HCT116 (cell line): Measurements from ENCODE around the gene SCGB1C2. TPM values are rescaled to one million over a fixed set of nuclear protein-coding genes. Genes with fewer than 3 reads are reported as not detected.

Source experiments
- ATAC-seq: fragments of 200-7000 bp; cut with Tn5 transposase; 2 replicates; pipeline ENCODE4 v1.9.1; 2020; ENCODE audit warnings: mild to moderate bottlenecking, moderate library complexity
- BruUV-seq: library from RNA; stranded (reverse); fragments of 400-500 nt; replicated peaks from 2 replicates; lab custom pipeline; 2021; lab: Mats Ljungman, UMichigan
- CTCF ChIA-PET: fragments of 300-600 bp; sonication (Branson Sonifier 250); formaldehyde crosslinking; loops from one replicate; lab custom pipeline; 2021; ENCODE audit warnings: antibody characterized with exemption; lab: Charles Lee
- POLR2A ChIA-PET: fragments of 300-600, 350-600 bp; sonication (Branson Sonifier 250); formaldehyde crosslinking; loops from one replicate; lab custom pipeline; 2021; ENCODE audit warnings: antibody characterized with exemption; lab: Charles Lee
- RAD21 ChIA-PET, 2 experiments: fragments of 300-600 bp; sonication (Branson Sonifier 250); formaldehyde crosslinking; loops; one replicate each; lab custom pipeline; 2023; ENCODE audit warnings: low total read pairs in 2 of 2; ENCODE audit not compliant: uncharacterized antibody in 2 of 2, unreplicated experiment in 2 of 2, low non-redundant PET in 1 of 2; lab: Charles Lee
- DNase-seq: peaks from one replicate; pipeline ENCODE4 v3.0.0-alpha.2; 2010; ENCODE audit warnings: low read depth, low spot score
- H2AFZ ChIP-seq: fragments of 200-600 bp; shearing (Covaris generic), sonication (generic); 2 replicates; pipeline ENCODE4 v1.6.1; 2017; ENCODE audit warnings: low read depth, mixed run types, mixed read lengths, antibody characterized with exemption, low read length; ENCODE audit not compliant: poor library complexity, severe bottlenecking
- H3K27ac ChIP-seq: 2 replicates; pipeline ENCODE4 v1.5.1; 2012; ENCODE audit warnings: low read depth, low read length
- H3K27me3 ChIP-seq: fragments of 200-600 bp; sonication (generic); 2 replicates; pipeline ENCODE4 v1.6.1; 2016; ENCODE audit warnings: mixed run types, low read length, mixed read lengths; ENCODE audit not compliant: insufficient read depth
- H3K36me3 ChIP-seq, 2 experiments: fragments of 200-500 bp in 1 of 2; fragments of 200-600 bp in 1 of 2; sonication (Bioruptor generic) in 1 of 2; sonication (generic) in 1 of 2; 2 replicates each; pipeline versions ENCODE4 v1.5.1 to v1.6.1; 2014 to 2016; ENCODE audit warnings: low read length in 2 of 2, inconsistent platforms in 1 of 2, mixed read lengths in 1 of 2, mixed run types in 1 of 2; ENCODE audit not compliant: insufficient read depth in 2 of 2, control insufficient read depth in 1 of 2
- H3K4me1 ChIP-seq, 2 experiments: fragments of 200-600 bp in 1 of 2; sonication (generic) in 1 of 2; 2 replicates each; pipeline versions ENCODE4 v1.5.1 to v1.6.1; 2012 to 2017; ENCODE audit warnings: low read length in 2 of 2, inconsistent platforms in 1 of 2, mild to moderate bottlenecking in 1 of 2, mixed read lengths in 1 of 2, mixed run types in 1 of 2, moderate library complexity in 1 of 2; ENCODE audit not compliant: insufficient read depth in 2 of 2, control insufficient read depth in 1 of 2
- H3K4me2 ChIP-seq: fragments of 200-600 bp; sonication (generic); 2 replicates; pipeline ENCODE4 v1.6.1; 2017; ENCODE audit warnings: mixed run types, low read length, mixed read lengths
- H3K4me3 ChIP-seq, 2 experiments: fragments of 200-600 bp in 1 of 2; sonication (generic) in 1 of 2; replicated peaks in 1 of 2; 2 replicates each; pipeline ENCODE4 v1.5.1; 2011 to 2016; ENCODE audit warnings: low read length in 2 of 2, control low read depth in 1 of 2, low read depth in 1 of 2, mild to moderate bottlenecking in 1 of 2, mixed read lengths in 1 of 2, mixed run types in 1 of 2
- H3K79me2 ChIP-seq: fragments of 200-600 bp; sonication (generic); 2 replicates; pipeline ENCODE4 v1.6.1; 2017; ENCODE audit warnings: mild to moderate bottlenecking, mixed run types, low read length, moderate library complexity, mixed read lengths; ENCODE audit not compliant: insufficient read depth
- H3K9ac ChIP-seq: fragments of 200-600 bp; sonication (generic); 2 replicates; pipeline ENCODE4 v1.6.1; 2016; ENCODE audit warnings: low read length, mixed read lengths
- H3K9me2 ChIP-seq: fragments of 200-600 bp; sonication (generic), shearing (Covaris generic); 2 replicates; pipeline ENCODE4 v1.6.1; 2017; ENCODE audit warnings: mixed run types, mild to moderate bottlenecking, moderate library complexity; ENCODE audit not compliant: insufficient read depth
- H3K9me3 ChIP-seq, 2 experiments: fragments of 200-500 bp in 1 of 2; fragments of 200-600 bp in 1 of 2; sonication (Bioruptor generic) in 1 of 2; sonication (generic) in 1 of 2; 2 replicates each; pipeline ENCODE4 v1.6.1; 2014 to 2017; ENCODE audit warnings: low read length in 2 of 2, mixed read lengths in 2 of 2, inconsistent platforms in 1 of 2, low read depth in 1 of 2, mild to moderate bottlenecking in 1 of 2, mixed run types in 1 of 2, moderate library complexity in 1 of 2; ENCODE audit not compliant: control insufficient read depth in 1 of 2, insufficient read depth in 1 of 2
- H4K20me1 ChIP-seq: fragments of 200-600 bp; sonication (generic), shearing (Covaris generic); 2 replicates; pipeline ENCODE4 v1.6.1; 2017; ENCODE audit warnings: mixed run types, mild to moderate bottlenecking, moderate library complexity; ENCODE audit not compliant: insufficient read depth
- EZH2 ChIP-seq: fragments of 200-600 bp; sonication (generic); IDR thresholded peaks from 2 replicates; pipeline ENCODE4 v1.6.1; 2017; ENCODE audit warnings: antibody characterized with exemption, mixed run types
- SRF ChIP-seq: IDR thresholded peaks from 2 replicates; pipeline ENCODE4 v1.6.1; 2012; ENCODE audit warnings: low read depth
- YY1 ChIP-seq: IDR thresholded peaks from 2 replicates; pipeline ENCODE4 v1.6.1; 2011; ENCODE audit warnings: low read length, low read depth, moderate library complexity, mild to moderate bottlenecking; ENCODE audit not compliant: insufficient replicate concordance; ENCODE audit errors: extremely low read depth
- intact Hi-C: fragments of 100-400 bp; cut with micrococcal nuclease; formaldehyde crosslinking; loops from 2 replicates; pipeline ENCODE4 v1.10.0; 2022
- total RNA-seq: library from RNA; stranded (reverse); gene quantifications from one replicate; pipeline ENCODE4 v1.2.1, GENCODE V29; 2021; ENCODE audit not compliant: unreplicated experiment
- TF ChIP-seq, protein P1 (sequence below), 3 experiments: fragments of 200-600 bp in 1 of 3; sonication (generic) in 1 of 3; IDR thresholded peaks in 2 of 3; conservative IDR thresholded peaks in 1 of 3; 2 replicates each; pipeline ENCODE4 v1.5.1; 2012 to 2017; ENCODE audit warnings: low read depth in 2 of 3, low read length in 2 of 3, antibody characterized with exemption in 1 of 3, borderline replicate concordance in 1 of 3, control low read depth in 1 of 3, mild to moderate bottlenecking in 1 of 3, mixed read lengths in 1 of 3, mixed run types in 1 of 3, moderate library complexity in 1 of 3; ENCODE audit not compliant: insufficient read depth in 1 of 3
- TF ChIP-seq, protein P2 (sequence below): IDR thresholded peaks from 2 replicates; pipeline ENCODE4 v1.6.1; 2012
- TF ChIP-seq, protein P3 (sequence below): IDR thresholded peaks from 2 replicates; pipeline ENCODE4 v1.6.1; 2012; ENCODE audit warnings: low read depth

The SCGB1C2 gene
- total RNA-seq, 1 experiment from 2014 or later = not detected

DNA sequence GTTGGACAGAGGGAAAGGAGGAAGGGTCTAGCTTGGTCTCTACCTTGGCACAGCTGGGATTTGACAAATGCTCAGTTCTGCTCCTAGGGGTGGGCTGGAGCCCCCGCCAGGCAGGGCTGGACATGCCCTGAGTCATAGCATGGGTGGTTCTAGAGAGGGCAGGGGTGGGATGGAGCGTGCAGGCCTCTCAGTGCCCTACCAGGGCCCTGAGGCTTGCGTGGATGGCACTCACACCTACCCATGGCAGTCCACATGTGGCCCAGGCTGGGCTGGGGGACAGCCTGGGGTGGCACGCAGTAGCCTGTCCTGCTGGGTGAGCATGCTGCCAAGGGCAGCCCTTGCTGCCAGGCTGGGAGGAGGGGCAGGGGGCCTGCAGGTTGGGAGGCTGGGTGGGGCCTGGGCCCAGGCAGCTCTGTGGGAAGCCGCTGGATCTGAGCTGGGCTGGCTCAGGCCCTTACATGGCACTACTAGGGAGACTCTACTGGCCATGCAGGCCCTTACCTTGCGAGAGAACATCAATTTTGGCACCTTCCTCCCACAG is 32.8 kb downstream of the SCGB1C2 start:
- CTCF ChIA-PET = no interaction called here
- TF ChIP-seq YY1 (no peak), SRF (no peak), EZH2 (no peak)
- TF ChIP-seq, protein P1, sequence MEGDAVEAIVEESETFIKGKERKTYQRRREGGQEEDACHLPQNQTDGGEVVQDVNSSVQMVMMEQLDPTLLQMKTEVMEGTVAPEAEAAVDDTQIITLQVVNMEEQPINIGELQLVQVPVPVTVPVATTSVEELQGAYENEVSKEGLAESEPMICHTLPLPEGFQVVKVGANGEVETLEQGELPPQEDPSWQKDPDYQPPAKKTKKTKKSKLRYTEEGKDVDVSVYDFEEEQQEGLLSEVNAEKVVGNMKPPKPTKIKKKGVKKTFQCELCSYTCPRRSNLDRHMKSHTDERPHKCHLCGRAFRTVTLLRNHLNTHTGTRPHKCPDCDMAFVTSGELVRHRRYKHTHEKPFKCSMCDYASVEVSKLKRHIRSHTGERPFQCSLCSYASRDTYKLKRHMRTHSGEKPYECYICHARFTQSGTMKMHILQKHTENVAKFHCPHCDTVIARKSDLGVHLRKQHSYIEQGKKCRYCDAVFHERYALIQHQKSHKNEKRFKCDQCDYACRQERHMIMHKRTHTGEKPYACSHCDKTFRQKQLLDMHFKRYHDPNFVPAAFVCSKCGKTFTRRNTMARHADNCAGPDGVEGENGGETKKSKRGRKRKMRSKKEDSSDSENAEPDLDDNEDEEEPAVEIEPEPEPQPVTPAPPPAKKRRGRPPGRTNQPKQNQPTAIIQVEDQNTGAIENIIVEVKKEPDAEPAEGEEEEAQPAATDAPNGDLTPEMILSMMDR (IDR thresholded peaks at IDR 0.05 in 2 of 3, conservative IDR thresholded peaks at IDR 0.05 in 1 of 3; ENCODE audit: borderline replicate concordance in 1 of 3, insufficient read depth in 1 of 3, low read depth in 2 of 3, low read length in 2 of 3) = no peak
- TF ChIP-seq, protein P2, sequence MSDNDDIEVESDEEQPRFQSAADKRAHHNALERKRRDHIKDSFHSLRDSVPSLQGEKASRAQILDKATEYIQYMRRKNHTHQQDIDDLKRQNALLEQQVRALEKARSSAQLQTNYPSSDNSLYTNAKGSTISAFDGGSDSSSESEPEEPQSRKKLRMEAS = no peak
- TF ChIP-seq, protein P3, sequence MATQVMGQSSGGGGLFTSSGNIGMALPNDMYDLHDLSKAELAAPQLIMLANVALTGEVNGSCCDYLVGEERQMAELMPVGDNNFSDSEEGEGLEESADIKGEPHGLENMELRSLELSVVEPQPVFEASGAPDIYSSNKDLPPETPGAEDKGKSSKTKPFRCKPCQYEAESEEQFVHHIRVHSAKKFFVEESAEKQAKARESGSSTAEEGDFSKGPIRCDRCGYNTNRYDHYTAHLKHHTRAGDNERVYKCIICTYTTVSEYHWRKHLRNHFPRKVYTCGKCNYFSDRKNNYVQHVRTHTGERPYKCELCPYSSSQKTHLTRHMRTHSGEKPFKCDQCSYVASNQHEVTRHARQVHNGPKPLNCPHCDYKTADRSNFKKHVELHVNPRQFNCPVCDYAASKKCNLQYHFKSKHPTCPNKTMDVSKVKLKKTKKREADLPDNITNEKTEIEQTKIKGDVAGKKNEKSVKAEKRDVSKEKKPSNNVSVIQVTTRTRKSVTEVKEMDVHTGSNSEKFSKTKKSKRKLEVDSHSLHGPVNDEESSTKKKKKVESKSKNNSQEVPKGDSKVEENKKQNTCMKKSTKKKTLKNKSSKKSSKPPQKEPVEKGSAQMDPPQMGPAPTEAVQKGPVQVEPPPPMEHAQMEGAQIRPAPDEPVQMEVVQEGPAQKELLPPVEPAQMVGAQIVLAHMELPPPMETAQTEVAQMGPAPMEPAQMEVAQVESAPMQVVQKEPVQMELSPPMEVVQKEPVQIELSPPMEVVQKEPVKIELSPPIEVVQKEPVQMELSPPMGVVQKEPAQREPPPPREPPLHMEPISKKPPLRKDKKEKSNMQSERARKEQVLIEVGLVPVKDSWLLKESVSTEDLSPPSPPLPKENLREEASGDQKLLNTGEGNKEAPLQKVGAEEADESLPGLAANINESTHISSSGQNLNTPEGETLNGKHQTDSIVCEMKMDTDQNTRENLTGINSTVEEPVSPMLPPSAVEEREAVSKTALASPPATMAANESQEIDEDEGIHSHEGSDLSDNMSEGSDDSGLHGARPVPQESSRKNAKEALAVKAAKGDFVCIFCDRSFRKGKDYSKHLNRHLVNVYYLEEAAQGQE = no peak
- TF ChIP-seq, all 23 proteins: peak for 0
- Histone ChIP-seq H3K27ac (no peak overlapping the region), H3K9me2 (no peaks in the 10 kb centered on the region), H3K4me1 (no peaks in the 10 kb centered on the region), H3K9me3 (no peaks in the 10 kb centered on the region), H3K4me3 (no peak overlapping the region), H3K4me2 (no peak overlapping the region), H3K36me3 (no peaks in the 10 kb centered on the region), H4K20me1 (no peaks in the 10 kb centered on the region), H3K9ac (no peak overlapping the region), H2AFZ (no peak overlapping the region), H3K79me2 (peaks cover 6% of the 10 kb centered on the region; the same call in 1 of the 2 replicates), H3K27me3 (no peaks in the 10 kb centered on the region)
- RAD21 ChIA-PET = no interaction called here
- POLR2A ChIA-PET = no interaction called here
- DNase-seq (no peak), ATAC-seq (no peak)
- intact Hi-C loops = no loop called here
- BruUV-seq = no TSS peak
